GM18868 (cell line): Measurements from ENCODE around the gene GALNT6.
"Not testable (repeated sequence)": the region's sequence is repeated elsewhere in the genome, so short reads cannot be mapped to it uniquely, and the experiment has no call there.

Source experiments
- ATAC-seq: cut with Tn5 transposase; IDR thresholded peaks from one replicate; pipeline ENCODE4 v1.9.1; 2021; ENCODE audit warnings: mild to moderate bottlenecking, moderate library complexity; ENCODE audit not compliant: unreplicated experiment

The GALNT6 gene

GRCh38 chr12:51359851-51360250, 31.4 kb downstream of the GALNT6 start:
- no peak for ATAC-seq

GRCh38 chr12:51358496-51358895, 32.7 kb downstream of the GALNT6 start:
- no peak for ATAC-seq

GRCh38 chr12:51357374-51358047, 33.7 kb downstream of the GALNT6 start:
- ATAC-seq = peak; percentile 86

- no peak for ATAC-seq
Observed at GRCh38 chr12:51351913-51352532, 39.2 kb downstream of the GALNT6 start.

- ATAC-seq = no peak
Observed at GRCh38 chr12:51349026-51349425, 42.2 kb downstream of the GALNT6 start.

GRCh38 chr12:51348116-51348515, 43.1 kb downstream of the GALNT6 start:
- no peak for ATAC-seq

- no peak for ATAC-seq
Observed at GRCh38 chr12:51346581-51346980, 44.6 kb downstream of the GALNT6 start, which contains the start of gene CELA1. Gene CELA1, minus strand, starts transcription at chr12:51346679. Its CDS starts 41 bp downstream, at chr12:51346638.

GRCh38 chr12:51345681-51346080, 45.5 kb downstream of the GALNT6 start:
- no peak for ATAC-seq

GRCh38 chr12:51343201-51343600, 48.0 kb downstream of the GALNT6 start:
- no peak for ATAC-seq

- no peak for ATAC-seq
Observed at GRCh38 chr12:51342416-51342815, 48.8 kb downstream of the GALNT6 start.

- ATAC-seq = no peak
Observed at GRCh38 chr12:51341251-51342007, 49.8 kb downstream of the GALNT6 start.

GRCh38 chr12:51339750-51340149, 51.5 kb downstream of the GALNT6 start:
- no peak for ATAC-seq

GRCh38 chr12:51337336-51337735, 53.9 kb downstream of the GALNT6 start:
- ATAC-seq = not testable (repeated sequence)

GRCh38 chr12:51335931-51336330, 55.3 kb downstream of the GALNT6 start:
- no peak for ATAC-seq

GRCh38 chr12:51334764-51335163, 56.4 kb downstream of the GALNT6 start:
- ATAC-seq = no peak

GRCh38 chr12:51333536-51333935, 57.7 kb downstream of the GALNT6 start:
- no peak for ATAC-seq

GRCh38 chr12:51330186-51330585, 61.0 kb downstream of the GALNT6 start:
- ATAC-seq = no peak

- ATAC-seq = no peak
Observed at GRCh38 chr12:51329742-51330141, 61.5 kb downstream of the GALNT6 start.

GRCh38 chr12:51328587-51328986, 62.6 kb downstream of the GALNT6 start:
- no peak for ATAC-seq

GRCh38 chr12:51326698-51327439, 64.3 kb downstream of the GALNT6 start:
- ATAC-seq = peak; percentile 58

- ATAC-seq = no peak
Observed at GRCh38 chr12:51324953-51325352, 66.3 kb downstream of the GALNT6 start.
